Activated T-cell treated with anti-CD3 and anti-CD28 coated beads, Interleukin-2, amount 50 U/mL, for 48 hours (primary cell): Measurements from ENCODE around the gene PPFIA1.

ENCODE experiments used
- DNase-seq, 2 experiments: peaks; one replicate each; pipeline ENCODE4 v3.0.0-alpha.2; 2020

The PPFIA1 gene

GRCh38 chr11:70270104-70270876 lies at the start of gene PPFIA1:
Gene PPFIA1, plus strand, starts transcription at chr11:70270690. Its CDS starts 1,483 bp downstream, at chr11:70272173.
- DNase-seq, result peak; percentile 95 to 96

DNA sequence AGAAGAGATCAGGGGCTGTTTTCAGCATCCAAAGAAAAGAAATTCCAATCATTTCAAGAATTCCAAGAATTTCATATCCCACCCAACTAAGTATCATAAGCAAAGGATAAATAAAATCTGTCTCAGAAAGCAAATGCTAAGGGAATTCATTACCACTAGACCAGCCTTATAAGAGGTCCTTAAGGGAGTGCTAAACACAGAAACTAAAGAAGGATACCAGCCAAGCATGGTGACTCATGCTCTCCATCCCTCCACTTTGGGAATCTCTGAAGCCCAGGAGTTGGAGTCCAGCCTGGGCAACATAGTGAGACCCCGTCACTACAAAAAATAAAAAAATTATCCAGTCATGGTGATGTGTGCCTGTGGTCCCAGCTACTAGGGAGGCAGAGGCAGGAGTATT lies 49.6 kb upstream of the PPFIA1 start:
- DNase-seq, result no peak

GRCh38 chr11:70225681-70226177 lies 44.8 kb upstream of the PPFIA1 start:
- no peak for DNase-seq

DNA sequence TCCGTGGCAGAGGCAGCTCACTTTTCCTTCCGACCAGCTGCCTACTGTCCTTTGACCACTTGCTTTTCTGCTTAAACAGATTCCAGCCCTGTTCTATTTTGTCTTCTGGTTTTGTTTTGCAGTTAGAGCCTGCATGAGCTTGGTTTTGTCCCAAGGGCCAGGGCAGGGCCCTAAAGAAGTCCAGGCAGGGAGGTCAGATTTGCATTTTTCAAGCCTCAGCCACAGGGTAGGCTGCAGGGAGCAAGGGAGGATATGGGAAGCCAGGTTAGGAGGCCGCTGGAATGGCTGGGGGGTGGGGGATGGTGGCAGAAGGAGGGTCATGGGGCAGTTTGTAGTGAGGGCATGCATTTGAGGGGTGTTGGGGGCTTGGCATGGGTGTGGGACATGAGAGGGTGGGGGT lies 44.3 kb upstream of the PPFIA1 start:
- DNase-seq, result no peak

DNA sequence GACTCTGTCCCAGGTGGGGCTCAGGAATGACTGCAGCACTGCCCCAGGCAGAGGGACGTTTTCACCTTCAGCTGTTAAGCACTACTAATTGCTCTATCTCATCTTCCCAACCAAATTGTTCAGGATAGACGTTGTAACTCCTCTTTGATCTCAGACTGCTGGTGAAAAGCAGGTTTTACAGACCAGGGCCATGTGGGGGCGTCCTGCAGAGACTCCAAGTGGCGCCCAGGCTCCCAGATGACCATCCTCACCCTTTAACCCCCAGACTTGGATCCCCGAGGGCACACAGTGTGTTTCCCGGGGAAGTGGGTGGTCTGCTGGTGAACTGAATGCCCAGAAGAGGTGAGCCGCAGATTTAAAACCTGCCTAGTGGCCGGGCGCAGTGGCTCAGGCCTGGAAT lies 43.5 kb upstream of the PPFIA1 start:
- DNase-seq, result no peak

GRCh38 chr11:70229737-70230136 lies 40.8 kb upstream of the PPFIA1 start:
- no peak for DNase-seq

GRCh38 chr11:70230151-70230839 lies 40.2 kb upstream of the PPFIA1 start:
- DNase-seq, result no peak

DNA sequence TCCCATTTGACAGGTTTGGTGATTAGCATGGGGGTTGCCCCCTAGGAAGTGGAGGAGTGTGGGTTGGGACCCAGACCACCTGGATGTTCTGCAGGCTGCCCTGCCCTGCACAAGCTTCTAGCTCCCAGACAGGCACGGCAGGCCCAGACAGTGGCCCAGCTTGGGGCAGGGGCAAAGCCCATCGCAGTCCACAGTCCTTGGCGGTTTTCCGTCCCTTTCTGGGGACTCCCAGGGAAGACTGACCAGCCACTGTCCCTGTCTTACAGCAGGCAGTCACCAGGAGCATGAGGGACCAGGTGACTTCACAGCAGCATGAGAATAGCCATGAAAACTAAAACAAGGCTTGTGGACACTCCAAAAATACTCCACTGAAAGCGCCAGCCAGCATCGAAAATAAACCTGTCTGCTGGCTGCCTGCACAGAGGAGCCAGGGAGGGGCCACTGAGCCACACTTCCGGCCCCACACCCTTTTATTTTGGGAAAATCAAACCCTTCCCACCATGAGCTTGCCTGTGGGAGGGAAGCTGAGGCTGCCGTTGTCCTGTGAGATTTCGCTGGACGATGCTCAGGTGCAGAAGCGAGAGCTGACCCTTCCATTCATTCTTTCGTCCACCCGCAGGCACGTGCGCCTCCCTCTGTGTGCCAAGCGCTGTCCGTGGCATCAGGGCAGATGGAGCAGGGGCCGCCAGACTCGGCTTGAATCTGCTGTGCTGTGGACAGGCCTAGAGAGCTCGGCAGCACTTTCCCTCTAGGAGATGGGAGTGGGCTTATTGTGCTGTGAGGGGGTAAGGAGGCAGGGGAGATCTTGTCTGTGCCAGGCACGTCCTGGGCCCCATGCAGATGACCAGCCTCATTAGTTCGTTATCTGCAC lies 39.4 kb upstream of the PPFIA1 start:
- DNase-seq, result no peak

DNA sequence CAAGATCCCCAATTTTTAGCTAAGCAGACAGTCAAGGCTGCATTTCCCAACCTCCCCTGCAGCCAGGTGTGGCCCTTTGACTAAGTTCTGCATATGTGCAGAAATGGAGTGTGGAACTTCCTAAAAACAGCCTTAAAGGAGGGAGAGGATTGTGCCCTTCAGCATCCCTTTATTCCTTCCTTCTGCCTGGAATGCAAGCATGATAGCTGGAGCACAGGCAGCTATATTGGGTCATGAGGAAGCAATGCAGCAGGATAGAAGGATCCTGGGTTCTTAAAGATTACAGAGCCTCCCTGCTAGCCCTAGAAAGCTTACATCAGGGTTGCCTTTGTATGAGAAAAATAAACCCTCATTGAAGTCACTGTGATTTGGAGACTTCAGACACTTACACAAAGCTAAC lies 37.5 kb upstream of the PPFIA1 start:
- no peak for DNase-seq

GRCh38 chr11:70233511-70233934 lies 37.0 kb upstream of the PPFIA1 start:
- DNase-seq, result no peak

- DNase-seq, result no peak
Observed at GRCh38 chr11:70233962-70234361, 36.5 kb upstream of the PPFIA1 start.

DNA sequence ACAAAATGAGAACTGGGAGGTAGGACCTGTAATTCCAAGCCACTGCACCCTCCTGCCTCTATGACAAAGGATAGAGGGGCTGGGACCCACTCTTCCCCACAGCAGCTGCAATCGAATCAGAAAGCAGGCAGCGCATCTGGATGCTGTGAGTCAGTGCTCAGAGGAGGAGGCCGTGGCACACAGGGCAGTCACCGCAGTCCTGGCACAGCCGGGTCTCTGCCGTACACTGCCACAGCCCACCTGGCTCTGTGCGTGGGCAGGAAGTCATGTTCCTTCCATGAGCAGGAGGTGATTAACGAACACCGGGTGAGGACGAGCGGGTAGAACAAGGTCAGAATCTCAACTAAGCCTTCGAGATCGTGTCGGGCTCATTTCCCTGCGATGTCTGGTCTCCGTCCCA lies 30.2 kb upstream of the PPFIA1 start:
- no peak for DNase-seq

- DNase-seq, result no peak
Observed at GRCh38 chr11:70241709-70242108, 28.8 kb upstream of the PPFIA1 start.

GRCh38 chr11:70242885-70243284 lies 27.6 kb upstream of the PPFIA1 start:
- DNase-seq, result no peak

DNA sequence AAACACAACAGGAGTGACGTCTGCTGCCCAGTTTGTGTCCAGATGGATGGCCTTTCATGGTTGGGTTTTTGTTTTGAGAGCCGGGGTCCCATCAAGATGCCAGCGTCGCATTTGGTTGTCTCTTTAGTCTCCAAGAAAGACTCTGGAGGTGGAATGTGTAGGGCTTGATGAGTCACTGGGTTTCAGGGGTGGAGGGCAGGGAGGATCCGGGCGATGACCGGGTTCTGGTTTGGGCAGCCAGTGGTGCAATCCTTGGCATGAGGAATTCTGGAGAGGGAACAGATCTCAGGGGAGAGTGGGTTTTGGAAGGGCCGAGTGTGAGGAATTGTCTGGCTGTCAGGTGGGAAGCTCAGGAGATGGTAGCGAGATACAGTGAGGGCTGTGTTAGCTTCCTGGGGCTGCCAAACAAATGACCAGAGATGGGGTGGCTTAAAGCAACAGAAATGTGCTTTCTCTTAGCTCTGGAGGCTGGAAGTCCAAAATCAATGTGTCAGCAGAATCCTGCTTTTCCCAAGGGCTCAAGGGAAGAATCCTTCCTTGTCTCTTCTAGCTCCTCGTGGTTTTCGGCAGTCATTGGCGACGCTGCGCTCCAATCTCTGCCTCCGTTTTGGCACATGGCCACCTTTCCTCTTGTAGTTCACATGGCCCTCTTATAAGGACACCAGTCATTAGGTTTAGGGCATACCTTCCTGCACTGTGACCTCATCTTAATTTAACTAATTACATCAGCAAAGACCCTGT lies 26.4 kb upstream of the PPFIA1 start:
- no peak for DNase-seq

DNA sequence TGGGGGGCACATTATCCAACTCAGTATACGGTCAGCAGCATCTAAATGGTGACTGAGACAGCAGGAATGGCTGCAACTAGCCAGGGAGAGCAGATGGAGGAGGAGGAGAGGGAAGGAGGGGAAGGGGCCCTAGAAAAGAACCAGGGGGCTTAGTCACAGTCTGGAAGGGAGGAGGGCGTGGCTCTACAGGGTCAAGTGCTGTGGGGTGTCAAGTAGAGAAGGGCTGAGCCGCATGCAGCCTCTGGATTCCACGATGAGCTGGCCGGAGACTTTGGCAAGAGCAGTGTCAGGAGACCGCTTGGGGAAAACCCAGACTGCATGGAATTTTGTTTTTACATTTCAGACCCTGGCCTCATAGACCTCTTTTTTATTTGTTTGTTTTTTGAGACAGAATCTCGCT lies 25.8 kb upstream of the PPFIA1 start:
- no peak for DNase-seq

DNA sequence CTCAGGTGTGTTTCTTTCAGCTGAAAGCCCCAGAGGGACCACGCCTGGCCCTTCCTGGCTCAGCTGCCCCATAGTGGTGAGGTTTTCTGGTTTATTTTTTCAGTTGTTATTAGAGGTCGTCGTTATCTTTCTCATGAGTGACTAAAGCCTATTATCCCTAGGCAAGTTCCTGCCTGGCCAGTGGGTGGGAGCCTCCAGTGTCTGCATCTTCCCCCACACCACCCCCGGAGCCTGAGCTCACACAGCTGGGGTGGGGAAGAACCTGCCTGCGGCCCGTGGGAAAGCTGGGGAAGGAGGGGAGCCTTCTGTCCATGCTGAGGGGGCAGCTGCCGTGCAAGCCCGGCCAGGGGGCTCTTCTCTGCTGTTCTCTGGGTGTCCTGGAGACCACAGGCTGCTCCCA lies 24.3 kb upstream of the PPFIA1 start:
- no peak for DNase-seq

GRCh38 chr11:70247042-70247709 lies 23.3 kb upstream of the PPFIA1 start:
- no peak for DNase-seq

- DNase-seq, result no peak
Observed at GRCh38 chr11:70247710-70248072, 22.8 kb upstream of the PPFIA1 start.

DNA sequence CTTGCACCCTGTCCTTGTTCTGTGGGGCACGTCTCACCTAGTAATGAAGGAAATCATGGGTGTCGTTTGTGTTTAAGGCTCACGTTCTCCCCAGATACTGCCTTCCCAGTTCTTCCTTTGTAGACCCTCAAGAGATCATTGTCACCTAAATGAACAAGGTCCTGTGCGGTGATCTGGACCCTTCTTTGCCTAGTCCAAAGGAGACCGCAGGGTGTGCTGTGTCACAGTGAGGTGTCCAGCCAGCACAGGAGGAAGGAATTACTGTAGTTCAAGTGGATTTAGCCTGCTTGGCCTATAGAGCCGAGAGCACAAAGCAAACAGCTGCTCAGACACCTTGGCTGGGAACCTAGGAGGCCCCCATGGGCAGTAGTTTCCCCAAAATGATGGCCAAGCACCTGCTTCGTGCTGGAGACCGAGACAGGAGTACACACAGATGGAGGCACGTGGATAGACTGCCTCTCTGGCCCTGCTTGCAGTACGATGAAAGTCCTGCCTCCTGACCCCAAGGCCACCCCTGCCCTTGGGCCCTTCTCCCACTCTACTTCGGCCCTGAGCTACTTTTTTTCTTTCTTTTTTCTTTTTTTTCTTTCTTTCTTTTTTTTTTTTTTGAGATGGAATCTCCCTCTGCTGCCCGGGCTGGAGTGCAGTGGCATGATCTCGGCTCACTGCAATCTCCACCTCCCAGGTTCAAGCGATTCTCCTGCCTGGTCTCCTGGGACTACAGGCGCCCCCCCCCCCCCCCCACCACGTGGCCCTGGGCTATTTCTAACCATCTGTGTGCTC lies 19.4 kb upstream of the PPFIA1 start:
- no peak for DNase-seq

- no peak for DNase-seq
Observed at GRCh38 chr11:70251659-70252321, 18.7 kb upstream of the PPFIA1 start.
